GM12878 (cell line): Measurements from ENCODE around the gene CREB5. TPM values are rescaled to one million over a fixed set of nuclear protein-coding genes. Genes with fewer than 3 reads are reported as not detected.

Source experiments
- E2F8 ChIP-seq: fragments of 450-650 bp; IDR thresholded peaks from 2 replicates; pipeline ENCODE4 v1.6.1; 2018; ENCODE audit warnings: mild to moderate bottlenecking, low read depth, moderate library complexity; ENCODE audit not compliant: partially characterized antibody
- EZH2 ChIP-seq: IDR thresholded peaks from 2 replicates; pipeline ENCODE4 v1.6.1; 2012; ENCODE audit warnings: low read depth, mild to moderate bottlenecking, control low read depth, inconsistent platforms, low read length, borderline replicate concordance; ENCODE audit not compliant: control insufficient read depth
- HDAC2 ChIP-seq: fragments of 200-600 bp; sonication (generic); IDR thresholded peaks from 2 replicates; pipeline ENCODE4 v1.6.1; 2017
- HDAC6 ChIP-seq: fragments of 200-600 bp; sonication (generic); IDR thresholded peaks from one replicate; pipeline ENCODE4 v1.8.0; 2017; ENCODE audit warnings: antibody characterized with exemption; ENCODE audit not compliant: unreplicated experiment
- HDGF ChIP-seq: fragments of 450-650 bp; IDR thresholded peaks from 2 replicates; pipeline ENCODE4 v1.6.1; 2016; ENCODE audit warnings: antibody characterized with exemption
- LARP7 ChIP-seq: fragments of 450-650 bp; IDR thresholded peaks from 2 replicates; pipeline ENCODE4 v1.6.1; 2017; ENCODE audit warnings: mild to moderate bottlenecking
- MTA3 ChIP-seq: IDR thresholded peaks from 2 replicates; pipeline ENCODE4 v1.6.1; 2012; ENCODE audit warnings: low read length, inconsistent platforms, borderline replicate concordance
- MYB ChIP-seq: fragments of 150-350 bp; IDR thresholded peaks from 2 replicates; pipeline ENCODE4 v1.6.1; 2014; ENCODE audit warnings: mild to moderate bottlenecking, low read depth, low read length, borderline replicate concordance
- POLR2AphosphoS5 ChIP-seq: IDR thresholded peaks from 2 replicates; pipeline ENCODE4 v1.6.1; 2011; ENCODE audit warnings: mild to moderate bottlenecking, low read length, inconsistent platforms
- PRDM15 ChIP-seq: fragments of 450-650 bp; formaldehyde crosslinking; IDR thresholded peaks from 2 replicates; pipeline ENCODE4 v1.4.0; 2020; ENCODE audit warnings: mild to moderate bottlenecking, moderate library complexity
- RB1 ChIP-seq: fragments of 450-650 bp; formaldehyde crosslinking; IDR thresholded peaks from 2 replicates; pipeline ENCODE4 v1.6.1; 2017; ENCODE audit warnings: mild to moderate bottlenecking, borderline replicate concordance
- RBBP5 ChIP-seq: fragments of 200-600 bp; sonication (generic); conservative IDR thresholded peaks from 2 replicates; pipeline ENCODE4 v1.6.1; 2016
- RELA ChIP-seq: fragments of 450-650 bp; IDR thresholded peaks from 2 replicates; pipeline ENCODE4 v1.8.0; 2014; ENCODE audit warnings: borderline replicate concordance; ENCODE audit not compliant: partially characterized antibody
- RUNX3 ChIP-seq: IDR thresholded peaks from 2 replicates; pipeline ENCODE4 v1.6.1; 2012; ENCODE audit warnings: low read length, inconsistent platforms
- SREBF1 ChIP-seq: IDR thresholded peaks from 2 replicates; pipeline ENCODE4 v1.6.1; 2012; ENCODE audit warnings: mild to moderate bottlenecking, low read length
- TARDBP ChIP-seq: IDR thresholded peaks from 2 replicates; pipeline ENCODE4 v1.6.1; 2016; ENCODE audit warnings: borderline replicate concordance
- WRNIP1 ChIP-seq: IDR thresholded peaks from 2 replicates; pipeline ENCODE4 v1.6.1; 2011; ENCODE audit warnings: low read depth, low read length, improper control_type of control experiment, borderline replicate concordance
- YY1 ChIP-seq: IDR thresholded peaks from 2 replicates; pipeline ENCODE4 v1.6.1; 2011; ENCODE audit warnings: low read depth, mild to moderate bottlenecking, low read length
- ZBTB4 ChIP-seq: fragments of 450-650 bp; formaldehyde crosslinking; IDR thresholded peaks from 2 replicates; pipeline ENCODE4 v1.4.0; 2022; ENCODE audit warnings: mild to moderate bottlenecking, moderate library complexity
- ZNF207 ChIP-seq: fragments of 450-650 bp; IDR thresholded peaks from 2 replicates; pipeline ENCODE4 v1.6.1; 2014; ENCODE audit warnings: antibody characterized with exemption, mild to moderate bottlenecking, borderline replicate concordance
- polyA plus RNA-seq, 11 experiments: library from polyadenylated mRNA; depleted of rRNA in 4 of 11; unstranded in 6 of 11; stranded (reverse) in 5 of 11; fragments of >200 nt; fragmentation: Nextera tagmentation in 4 of 11; fragmentation: Illumina TruSeq in 1 of 11; extraction: Ambion mirVana in 4 of 11; extraction: Trizol in 1 of 11; gene quantifications; 1 replicate in 1 of 11; 2 replicates in 10 of 11; pipeline versions ENCODE4 v1.2.1 to v1.2.3, GENCODE V29; 2011 to 2016; ENCODE audit warnings: inconsistent platforms in 2 of 11, missing spikeins in 2 of 11, low read depth in 1 of 11
- total RNA-seq, 4 experiments: library from RNA; depleted of rRNA in 3 of 4; stranded (reverse); fragments of >200 nt in 3 of 4; fragmentation: Illumina TruSeq in 1 of 4; extraction: Trizol in 1 of 4; gene quantifications; 2 replicates each; pipeline versions ENCODE4 v1.2.1 to v1.2.3, GENCODE V29; 2013 to 2021

CREB5 gene
- total and polyA plus RNA-seq, 10 of the 15 experiments (the other 5 are each of a cell fraction or from before 2014, with no cell fraction given): 12.9 to 74.1 (median 53.0) TPM

GRCh38 chr7:28623105-28623730 lies 210.9 kb downstream of the CREB5 start (continued):
- TF ChIP-seq E2F8 (no peak), MTA3 (no peak), RBBP5 (no peak), HDAC6 (no peak), HDAC2 (no peak), PRDM15 (CRISPR knock-in tag) (no peak), WRNIP1 (no peak), RELA (no peak), EZH2 (no peak), RUNX3 (peak; percentile 85), ZBTB4 (no peak), TARDBP (no peak), ZNF207 (no peak), YY1 (0 out of 2 replicates have a peak, but pooled peaks have one; percentile 18), HDGF (no peak), SREBF1 (no peak), MYB (no peak), LARP7 (no peak), RB1 (no peak), POLR2AphosphoS5 (no peak)
